AG04450 (cell line): Measurements from ENCODE around the gene GPC6. TPM values are rescaled to one million over a fixed set of nuclear protein-coding genes. Genes with fewer than 3 reads are reported as not detected.
A peak's percentile ranks its signal among the peaks of the same experiment; 100 is the strongest.
"Not testable (repeated sequence)": the region's sequence is repeated elsewhere in the genome, so short reads cannot be mapped to it uniquely, and the experiment has no call there.

Source experiments
- CTCF ChIA-PET: fragments of 300-600, 350-600 bp; formaldehyde crosslinking; extraction: SDS; loops from one replicate; lab custom pipeline; 2022; ENCODE audit warnings: antibody characterized with exemption, inconsistent platforms; lab: Charles Lee
- POLR2A ChIA-PET: fragments of 350-600 bp; formaldehyde crosslinking; extraction: SDS; loops from one replicate; lab custom pipeline; 2021; ENCODE audit warnings: antibody characterized with exemption, inconsistent platforms; lab: Yijun Ruan, JAX
- DNase-seq: peaks from one replicate; pipeline ENCODE4 v3.0.0-alpha.2; 2011; ENCODE audit warnings: low read depth, low spot score
- H3K27ac ChIP-seq: one replicate; pipeline ENCODE4 v1.5.1; 2012; ENCODE audit warnings: low read depth, low read length, control low read depth
- H3K27me3 ChIP-seq: one replicate; pipeline ENCODE4 v1.6.0; 2012; ENCODE audit warnings: low read length; ENCODE audit not compliant: control insufficient read depth, insufficient read depth
- H3K4me3 ChIP-seq: 2 replicates; pipeline ENCODE4 v1.5.1; 2011; ENCODE audit warnings: mild to moderate bottlenecking, low read depth, low read length, control low read depth
- H3K9me3 ChIP-seq: 2 replicates; pipeline ENCODE4 v1.5.1; 2012; ENCODE audit warnings: low read length; ENCODE audit not compliant: control insufficient read depth, insufficient read depth
- polyA plus RNA-seq: library from polyadenylated mRNA; depleted of rRNA; stranded (reverse); fragments of >200 nt; gene quantifications from 2 replicates; pipeline ENCODE4 v1.2.3, GENCODE V29; 2011
- TF ChIP-seq, protein P1 (sequence below): IDR thresholded peaks from 2 replicates; pipeline ENCODE4 v1.5.1; 2011; ENCODE audit warnings: low read depth, low read length, control low read depth, inconsistent platforms

GPC6 gene
- polyA plus RNA-seq, 1 experiment = 40.4 TPM

- peaks cover 12% of the 10 kb centered on the region for H3K9me3 ChIP-seq
- H3K27ac ChIP-seq = peak overlapping the region; percentile 54
- POLR2A ChIA-PET = interaction anchor here (1.1 kb wide), 1 partner anchor 245 kb away, joined by 3 read pairs; no protein-coding TSS in a partner anchor
- peak; percentile 43 for DNase-seq
- CTCF ChIA-PET = no interaction called here
- no peak overlapping the region for H3K4me3 ChIP-seq
- no peaks in the 10 kb centered on the region for H3K27me3 ChIP-seq
- TF ChIP-seq, protein P1, sequence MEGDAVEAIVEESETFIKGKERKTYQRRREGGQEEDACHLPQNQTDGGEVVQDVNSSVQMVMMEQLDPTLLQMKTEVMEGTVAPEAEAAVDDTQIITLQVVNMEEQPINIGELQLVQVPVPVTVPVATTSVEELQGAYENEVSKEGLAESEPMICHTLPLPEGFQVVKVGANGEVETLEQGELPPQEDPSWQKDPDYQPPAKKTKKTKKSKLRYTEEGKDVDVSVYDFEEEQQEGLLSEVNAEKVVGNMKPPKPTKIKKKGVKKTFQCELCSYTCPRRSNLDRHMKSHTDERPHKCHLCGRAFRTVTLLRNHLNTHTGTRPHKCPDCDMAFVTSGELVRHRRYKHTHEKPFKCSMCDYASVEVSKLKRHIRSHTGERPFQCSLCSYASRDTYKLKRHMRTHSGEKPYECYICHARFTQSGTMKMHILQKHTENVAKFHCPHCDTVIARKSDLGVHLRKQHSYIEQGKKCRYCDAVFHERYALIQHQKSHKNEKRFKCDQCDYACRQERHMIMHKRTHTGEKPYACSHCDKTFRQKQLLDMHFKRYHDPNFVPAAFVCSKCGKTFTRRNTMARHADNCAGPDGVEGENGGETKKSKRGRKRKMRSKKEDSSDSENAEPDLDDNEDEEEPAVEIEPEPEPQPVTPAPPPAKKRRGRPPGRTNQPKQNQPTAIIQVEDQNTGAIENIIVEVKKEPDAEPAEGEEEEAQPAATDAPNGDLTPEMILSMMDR = no peak
Measured at GRCh38 chr13:93473441-93474270, 247.0 kb downstream of the GPC6 start.

- peak; percentile 71 for DNase-seq
- ChIA-PET POLR2A (no interaction called here), CTCF (no interaction called here)
- TF ChIP-seq, protein P1 = no peak
- Histone ChIP-seq H3K27ac (no peak overlapping the region), H3K4me3 (no peak overlapping the region), H3K27me3 (no peaks in the 10 kb centered on the region), H3K9me3 (peaks cover 12% of the 10 kb centered on the region)
Measured at GRCh38 chr13:93476175-93476574, 249.6 kb downstream of the GPC6 start.

DNA sequence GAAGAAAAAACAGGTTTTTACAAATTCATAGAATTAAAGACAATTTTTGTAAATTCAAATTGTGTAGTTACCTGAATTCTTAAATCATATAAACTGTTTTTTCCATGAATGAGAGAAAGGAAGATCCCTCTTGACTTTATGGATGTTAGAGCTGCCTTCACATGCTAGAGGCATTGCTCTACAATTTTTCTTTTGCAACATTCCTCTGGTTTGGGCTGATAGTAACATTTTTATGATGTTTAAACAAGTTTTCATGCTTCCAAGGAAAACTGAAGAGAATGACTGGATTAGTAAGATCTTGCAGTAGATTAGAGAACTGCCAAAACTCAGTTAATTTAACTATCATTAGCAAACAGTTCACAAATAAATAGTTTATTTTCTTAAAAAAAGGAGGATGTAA, 250.6 kb downstream of the GPC6 start:
- ChIA-PET CTCF (no interaction called here), POLR2A (no interaction called here)
- Histone ChIP-seq H3K27me3 (no peaks in the 10 kb centered on the region), H3K4me3 (no peak overlapping the region), H3K9me3 (peaks cover 10% of the 10 kb centered on the region), H3K27ac (no peak overlapping the region)
- no peak for DNase-seq
- TF ChIP-seq, protein P1 = no peak

GRCh38 chr13:93480553-93481106, 254.0 kb downstream of the GPC6 start:
- H3K27ac ChIP-seq = no peak overlapping the region
- ChIA-PET POLR2A (no interaction called here), CTCF (no interaction called here)
- DNase-seq = no peak
- TF ChIP-seq, protein P1 = no peak
- H3K9me3 ChIP-seq = no peaks in the 10 kb centered on the region
- H3K4me3 ChIP-seq = no peak overlapping the region
- H3K27me3 ChIP-seq = no peaks in the 10 kb centered on the region

GRCh38 chr13:93496117-93496516, 269.5 kb downstream of the GPC6 start:
- H3K27ac ChIP-seq, POLR2A ChIA-PET, H3K9me3 ChIP-seq, H3K4me3 ChIP-seq, H3K27me3 ChIP-seq, DNase-seq, CTCF ChIA-PET: not testable (repeated sequence)
